Kidney (tissue), 14 donors: ENCODE results near the gene ROS1. TPM values are rescaled to one million over a fixed set of nuclear protein-coding genes. Genes with fewer than 3 reads are reported as not detected.

Experiments
- DNase-seq, 5 donors: peaks; one replicate each; pipeline ENCODE4 v3.0.0-alpha.2; 2013 to 2020
- FAIRE-seq: peaks from 2 replicates; lab custom pipeline; 2012; peaks lifted over from hg19 to GRCh38; lab: Jason Lieb, UNC
- H3K27ac ChIP-seq, 2 donors: one replicate each; pipeline ENCODE4 v1.7.0; 2013; ENCODE audit warnings: low read depth in 2 of 2, low read length in 2 of 2, inconsistent platforms in 1 of 2
- H3K27me3 ChIP-seq: one replicate; pipeline ENCODE4 v1.7.1; 2013; ENCODE audit warnings: low read length, inconsistent platforms; ENCODE audit not compliant: control insufficient read depth, insufficient read depth
- H3K36me3 ChIP-seq, 3 donors: one replicate each; pipeline versions ENCODE4 v1.7.0 to v1.7.1; 2013; ENCODE audit warnings: low read length in 3 of 3, control low read depth in 1 of 3, inconsistent platforms in 1 of 3; ENCODE audit not compliant: insufficient read depth in 3 of 3, control insufficient read depth in 2 of 3
- H3K4me1 ChIP-seq, 3 donors: one replicate each; pipeline versions ENCODE4 v1.7.0 to v1.7.1; 2013; ENCODE audit warnings: low read length in 3 of 3, inconsistent platforms in 1 of 3, low read depth in 1 of 3; ENCODE audit not compliant: control insufficient read depth in 2 of 3, insufficient read depth in 2 of 3
- H3K4me3 ChIP-seq, 3 donors: one replicate each; pipeline versions ENCODE4 v1.7.0 to v1.8.1; 2013; ENCODE audit warnings: low read length in 3 of 3, control low read depth in 1 of 3, inconsistent platforms in 1 of 3
- H3K9ac ChIP-seq, 3 donors: one replicate each; pipeline versions ENCODE4 v1.7.0 to v1.7.1; 2013; ENCODE audit warnings: low read length in 3 of 3, control low read depth in 1 of 3, inconsistent platforms in 1 of 3
- H3K9me3 ChIP-seq, 3 donors: one replicate each; pipeline versions ENCODE4 v1.7.0 to v1.7.1; 2013; ENCODE audit warnings: low read length in 3 of 3, control low read depth in 1 of 3, inconsistent platforms in 1 of 3; ENCODE audit not compliant: control insufficient read depth in 2 of 3, insufficient read depth in 1 of 3
- intact Hi-C: fragments of 100-400 bp; cut with DNase I; formaldehyde crosslinking; loops from one replicate; pipeline ENCODE4 v1.11.1; 2022
- polyA plus RNA-seq: library from polyadenylated mRNA; stranded (reverse); fragments of 350-450 nt; fragmentation: Illumina TruSeq; extraction: RNeasy Lipid Tissue Mini Kit (QIAGEN cat#74804); gene quantifications from one replicate; pipeline ENCODE4 v1.2.3, GENCODE V29; 2014; ENCODE audit warnings: low read depth, low replicate concordance; ENCODE audit not compliant: insufficient read depth
- total RNA-seq: library from RNA; stranded (reverse); fragmentation: NEBNext Ultra II Directional; extraction: Animal tissue kit (Norgen Biotek cat#: 25700); gene quantifications from one replicate; pipeline ENCODE4 v1.2.1, GENCODE V29; 2021
- TF ChIP-seq, protein P1 (sequence below): IDR thresholded peaks from 3 replicates; pipeline ENCODE4 v1.5.1; 2012; ENCODE audit warnings: mild to moderate bottlenecking, moderate library complexity, borderline replicate concordance; ENCODE audit not compliant: insufficient read depth; ENCODE audit errors: extremely low read depth
- donor health status: control.
- donor health status: control.
- donor health status: control.
- donor health status: control.
- donor health status: control.
- donor health status: DM: yes; HTN: yes; CAD: no.
- donor health status: Normal renal cell carcinoma (clear cell type).

The ROS1 gene
- total and polyA plus RNA-seq, 2 donors from 2014 or later = 0.04 to 0.19 TPM

DNA sequence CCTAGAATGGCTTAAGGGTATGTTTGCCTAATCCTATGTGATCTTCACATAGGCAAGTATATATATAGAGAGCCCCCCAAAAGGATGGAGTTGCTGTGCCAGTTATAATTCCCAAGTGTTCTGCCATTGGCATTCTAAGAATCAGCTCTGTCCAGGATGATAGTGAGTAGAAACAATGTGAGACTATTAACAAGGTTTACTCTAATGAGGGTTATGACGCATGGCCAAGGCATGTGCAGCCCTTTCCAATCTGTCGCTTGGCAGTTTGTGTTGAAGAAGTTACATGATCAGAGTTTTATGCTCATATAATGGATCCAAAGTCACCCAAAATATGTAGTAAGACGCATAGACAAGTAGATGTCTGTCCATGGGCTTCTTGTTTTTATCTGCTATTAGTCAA, 126.8 kb downstream of the ROS1 start:
- Histone ChIP-seq H3K4me3 (no peak overlapping the region), H3K4me1 (no peaks in the 10 kb centered on the region), H3K9ac (no peak overlapping the region), H3K9me3 (no peaks in the 10 kb centered on the region), H3K27ac (no peak overlapping the region), H3K27me3 (no peaks in the 10 kb centered on the region), H3K36me3 (no peaks in the 10 kb centered on the region)
- TF ChIP-seq, protein P1, sequence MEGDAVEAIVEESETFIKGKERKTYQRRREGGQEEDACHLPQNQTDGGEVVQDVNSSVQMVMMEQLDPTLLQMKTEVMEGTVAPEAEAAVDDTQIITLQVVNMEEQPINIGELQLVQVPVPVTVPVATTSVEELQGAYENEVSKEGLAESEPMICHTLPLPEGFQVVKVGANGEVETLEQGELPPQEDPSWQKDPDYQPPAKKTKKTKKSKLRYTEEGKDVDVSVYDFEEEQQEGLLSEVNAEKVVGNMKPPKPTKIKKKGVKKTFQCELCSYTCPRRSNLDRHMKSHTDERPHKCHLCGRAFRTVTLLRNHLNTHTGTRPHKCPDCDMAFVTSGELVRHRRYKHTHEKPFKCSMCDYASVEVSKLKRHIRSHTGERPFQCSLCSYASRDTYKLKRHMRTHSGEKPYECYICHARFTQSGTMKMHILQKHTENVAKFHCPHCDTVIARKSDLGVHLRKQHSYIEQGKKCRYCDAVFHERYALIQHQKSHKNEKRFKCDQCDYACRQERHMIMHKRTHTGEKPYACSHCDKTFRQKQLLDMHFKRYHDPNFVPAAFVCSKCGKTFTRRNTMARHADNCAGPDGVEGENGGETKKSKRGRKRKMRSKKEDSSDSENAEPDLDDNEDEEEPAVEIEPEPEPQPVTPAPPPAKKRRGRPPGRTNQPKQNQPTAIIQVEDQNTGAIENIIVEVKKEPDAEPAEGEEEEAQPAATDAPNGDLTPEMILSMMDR = no peak
- FAIRE-seq (no peak), DNase-seq (no peak)
- intact Hi-C loops = no loop called here

DNA sequence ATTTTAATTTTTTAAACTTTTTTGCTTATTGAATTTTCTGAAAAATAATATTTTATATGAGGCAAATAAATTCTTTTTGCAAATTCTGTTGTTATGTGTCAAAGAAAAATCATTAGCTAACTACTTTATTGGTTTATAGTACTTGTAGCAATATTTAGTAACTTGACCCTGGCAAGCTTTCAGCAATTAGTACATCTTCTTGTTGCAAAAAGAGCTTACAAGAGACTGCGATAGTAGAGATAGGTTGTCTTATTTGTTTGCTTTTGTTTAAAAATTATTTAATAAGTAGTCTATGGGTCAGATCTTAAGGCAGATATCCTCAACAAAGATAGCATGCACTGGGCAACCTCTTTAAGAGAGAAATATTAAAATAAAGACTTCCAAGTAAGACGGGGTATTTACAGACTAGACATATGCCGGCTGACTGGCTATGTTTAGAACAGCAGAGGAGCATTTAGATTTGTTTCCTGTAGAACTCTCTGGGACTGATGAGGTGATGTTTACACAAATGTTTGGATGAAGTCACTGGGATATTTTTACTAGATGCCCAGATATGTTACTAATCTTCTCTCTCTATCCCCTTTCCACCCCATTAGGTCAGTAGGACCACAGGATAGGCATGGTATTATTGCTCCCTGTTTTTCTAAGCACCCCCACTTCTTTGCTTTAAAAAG, 135.4 kb downstream of the ROS1 start:
- DNase-seq = no peak
- TF ChIP-seq, protein P1 = no peak
- intact Hi-C loops = no loop called here
- Histone ChIP-seq H3K4me1 (no peaks in the 10 kb centered on the region), H3K36me3 (no peaks in the 10 kb centered on the region), H3K4me3 (no peak overlapping the region), H3K27ac (no peak overlapping the region), H3K9ac (no peak overlapping the region), H3K9me3 (no peaks in the 10 kb centered on the region), H3K27me3 (no peaks in the 10 kb centered on the region)
- FAIRE-seq = peak; percentile 49

DNA sequence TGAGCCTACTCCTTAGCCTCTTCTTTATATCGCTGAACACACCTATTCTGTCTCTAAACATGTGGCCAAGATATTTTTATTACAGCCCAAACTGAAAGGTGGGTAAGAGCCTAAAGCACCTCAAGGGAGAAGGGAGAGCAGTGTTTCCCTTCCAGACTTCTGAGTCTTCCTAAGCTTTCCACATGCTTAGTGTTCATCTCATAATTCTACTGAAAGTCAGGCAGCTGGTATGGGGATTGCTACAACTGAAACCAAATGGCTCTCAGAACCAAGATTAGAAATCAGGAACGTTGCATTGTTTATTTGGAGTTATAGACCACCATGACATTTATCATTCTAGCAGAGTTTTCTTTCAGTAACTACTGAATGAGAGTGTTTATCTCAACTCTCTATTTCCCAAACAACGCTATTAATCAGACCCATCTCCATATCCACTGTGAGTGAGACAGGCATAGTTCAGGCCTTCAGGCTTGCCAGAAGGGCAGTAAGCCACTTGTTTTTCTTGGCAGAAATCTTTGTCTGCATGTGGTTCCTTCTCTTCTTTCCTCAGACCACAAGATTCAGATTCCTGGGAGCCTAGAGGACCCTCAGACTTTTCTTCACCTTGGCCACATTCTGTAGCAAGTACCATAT, 137.5 kb downstream of the ROS1 start:
- H3K9me3 ChIP-seq = no peaks in the 10 kb centered on the region
- H3K9ac ChIP-seq = no peak overlapping the region
- intact Hi-C loops = no loop called here
- TF ChIP-seq, protein P1 = no peak
- H3K27ac ChIP-seq = no peak overlapping the region
- no peaks in the 10 kb centered on the region for H3K4me1 ChIP-seq
- no peaks in the 10 kb centered on the region for H3K36me3 ChIP-seq
- no peaks in the 10 kb centered on the region for H3K27me3 ChIP-seq
- FAIRE-seq = no peak
- no peak for DNase-seq
- H3K4me3 ChIP-seq = no peak overlapping the region
